GM23248 (cell line): ENCODE data around the gene MRPL36. TPM values are rescaled to one million over a fixed set of nuclear protein-coding genes. Genes with fewer than 3 reads are reported as not detected.

Experiments
- DNase-seq: peaks from one replicate; pipeline ENCODE4 v3.0.0-alpha.2; 2015
- H2AFZ ChIP-seq: fragments of 200-600 bp; sonication (generic); 2 replicates; pipeline ENCODE4 v1.6.1; 2016; ENCODE audit warnings: antibody characterized with exemption
- H3F3A ChIP-seq: fragments of 200-600 bp; sonication (generic); 2 replicates; pipeline ENCODE4 v1.6.1; 2016; ENCODE audit warnings: mild to moderate bottlenecking, antibody characterized with exemption, mixed run types; ENCODE audit not compliant: insufficient read depth
- H3K27ac ChIP-seq: fragments of 200-600 bp; sonication (generic); 2 replicates; pipeline ENCODE4 v1.5.1; 2016; ENCODE audit warnings: mild to moderate bottlenecking
- H3K27me3 ChIP-seq: fragments of 200-600 bp; sonication (generic); replicated peaks from 2 replicates; pipeline ENCODE4 v1.6.1; 2016; ENCODE audit warnings: mild to moderate bottlenecking; ENCODE audit not compliant: insufficient read depth
- H3K36me3 ChIP-seq: fragments of 200-600 bp; sonication (generic); 2 replicates; pipeline ENCODE4 v1.6.1; 2016; ENCODE audit warnings: low read depth, mild to moderate bottlenecking
- H3K4me1 ChIP-seq: fragments of 200-600 bp; sonication (generic); 2 replicates; pipeline ENCODE4 v1.6.1; 2016; ENCODE audit warnings: mild to moderate bottlenecking; ENCODE audit not compliant: insufficient read depth
- H3K4me2 ChIP-seq: fragments of 200-600 bp; sonication (generic); one replicate; pipeline ENCODE4 v1.6.1; 2016; ENCODE audit warnings: mild to moderate bottlenecking; ENCODE audit not compliant: unreplicated experiment
- H3K4me3 ChIP-seq: fragments of 200-600 bp; sonication (generic); 2 replicates; pipeline ENCODE4 v1.5.1; 2016; ENCODE audit warnings: mild to moderate bottlenecking
- H3K79me2 ChIP-seq: fragments of 200-600 bp; sonication (generic); 2 replicates; pipeline ENCODE4 v1.6.1; 2016; ENCODE audit warnings: mild to moderate bottlenecking; ENCODE audit not compliant: insufficient read depth
- H3K9ac ChIP-seq: fragments of 200-600 bp; sonication (generic); 2 replicates; pipeline ENCODE4 v1.6.1; 2016; ENCODE audit warnings: mild to moderate bottlenecking
- H3K9me2 ChIP-seq: fragments of 200-600 bp; sonication (generic); 2 replicates; pipeline ENCODE4 v1.6.1; 2016; ENCODE audit warnings: mixed run types, mild to moderate bottlenecking, moderate library complexity; ENCODE audit not compliant: insufficient read depth
- H3K9me3 ChIP-seq: fragments of 200-600 bp; sonication (generic); one replicate; pipeline ENCODE4 v1.6.1; 2017; ENCODE audit warnings: low read depth
- H4K20me1 ChIP-seq: fragments of 200-600 bp; sonication (generic); 2 replicates; pipeline ENCODE4 v1.6.0; 2016; ENCODE audit not compliant: insufficient read depth
- EZH2 ChIP-seq: fragments of 200-600 bp; sonication (generic); IDR thresholded peaks from 2 replicates; pipeline ENCODE4 v1.6.1; 2018; ENCODE audit warnings: antibody characterized with exemption, mild to moderate bottlenecking; ENCODE audit not compliant: insufficient read depth, poor library complexity, severe bottlenecking
- EZH2phosphoT487 ChIP-seq: fragments of 200-600 bp; sonication (generic); IDR thresholded peaks from 2 replicates; pipeline ENCODE4 v1.6.1; 2018; ENCODE audit warnings: antibody characterized with exemption, moderate library complexity, mild to moderate bottlenecking, low read depth; ENCODE audit not compliant: insufficient read depth
- WGBS, 2 experiments: methylation state at CpG; one replicate each; pipeline ENCODE4 v1.1.6; 2015 to 2017; ENCODE audit warnings: low lambda C conversion rate in 2 of 2, low coverage in 1 of 2; ENCODE audit errors: missing lambda C conversion rate in 2 of 2; 5-methylcytosine and 5-hydroxymethylcytosine counted together
- in situ Hi-C: fragments of 300-500 bp; cut with MboI; formaldehyde crosslinking; loops from 2 replicates; pipeline ENCODE4 v1.15.0; 2020
- polyA plus RNA-seq: library from polyadenylated mRNA; unstranded; fragments of >200 nt; fragmentation: Nextera tagmentation; extraction: Ambion mirVana; gene quantifications from 2 replicates; pipeline ENCODE4 v1.2.1, GENCODE V29; 2016
- total RNA-seq: library from RNA; depleted of rRNA; stranded (reverse); fragments of >200 nt; shearing (Covaris generic); gene quantifications from 2 replicates; pipeline ENCODE4 v1.2.3, GENCODE V29; 2014

Gene MRPL36
- total and polyA plus RNA-seq, 2 experiments from 2014 or later, result 30.9 to 140 TPM

DNA sequence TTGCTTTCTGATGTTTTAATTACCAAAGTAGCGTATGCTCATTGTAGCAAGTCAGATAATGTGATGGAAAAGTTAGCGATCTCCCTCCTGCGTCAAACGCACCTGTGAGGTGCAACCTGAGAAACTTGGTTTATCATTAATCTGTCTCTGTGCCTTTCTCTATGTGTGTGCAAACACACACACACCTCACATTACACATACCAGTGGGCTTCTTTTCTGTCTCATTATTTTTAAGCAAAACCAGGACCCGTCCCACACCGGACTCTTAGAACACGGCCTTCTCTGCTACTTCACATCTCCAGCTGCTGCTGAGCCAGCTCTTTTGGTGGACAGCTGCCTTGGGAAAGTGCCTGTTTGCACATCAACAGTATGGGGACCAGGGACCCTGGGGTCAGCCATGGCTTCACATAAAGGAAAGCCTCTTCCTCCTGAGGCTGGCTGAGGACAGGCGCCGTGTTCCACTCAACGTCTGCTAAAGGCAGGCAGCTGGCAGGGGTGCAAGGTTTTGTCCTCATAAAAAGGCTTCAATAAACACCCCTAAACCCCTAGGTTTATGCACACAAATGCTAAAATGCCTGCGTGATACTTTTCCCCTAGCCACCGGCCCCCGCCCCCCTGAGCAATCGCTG is 44.2 kb downstream of the MRPL36 start:
- Histone ChIP-seq H3K9me2 (no peaks in the 10 kb centered on the region), H3K27me3 (peaks cover 34% of the 10 kb centered on the region), H3K4me1 (no peaks in the 10 kb centered on the region), H3K79me2 (no peaks in the 10 kb centered on the region), H3K27ac (no peak overlapping the region), H3K36me3 (no peaks in the 10 kb centered on the region), H3K9ac (no peak overlapping the region), H3K9me3 (no peaks in the 10 kb centered on the region), H3K4me2 (no peak overlapping the region), H4K20me1 (no peaks in the 10 kb centered on the region), H3K4me3 (no peak overlapping the region), H3F3A (no peaks in the 10 kb centered on the region), H2AFZ (no peak overlapping the region)
- 51 to 52% methylated on average over 14 of the region's 14 CpGs for WGBS, 2 experiments
- no peak for DNase-seq
- in situ Hi-C loops, result loop anchor here (10.0 to 25.0 kb wide), 3 partner anchors 259 to 1857 kb away; no protein-coding TSS in a partner anchor
- TF ChIP-seq EZH2 (no peak), EZH2phosphoT487 (no peak)

DNA sequence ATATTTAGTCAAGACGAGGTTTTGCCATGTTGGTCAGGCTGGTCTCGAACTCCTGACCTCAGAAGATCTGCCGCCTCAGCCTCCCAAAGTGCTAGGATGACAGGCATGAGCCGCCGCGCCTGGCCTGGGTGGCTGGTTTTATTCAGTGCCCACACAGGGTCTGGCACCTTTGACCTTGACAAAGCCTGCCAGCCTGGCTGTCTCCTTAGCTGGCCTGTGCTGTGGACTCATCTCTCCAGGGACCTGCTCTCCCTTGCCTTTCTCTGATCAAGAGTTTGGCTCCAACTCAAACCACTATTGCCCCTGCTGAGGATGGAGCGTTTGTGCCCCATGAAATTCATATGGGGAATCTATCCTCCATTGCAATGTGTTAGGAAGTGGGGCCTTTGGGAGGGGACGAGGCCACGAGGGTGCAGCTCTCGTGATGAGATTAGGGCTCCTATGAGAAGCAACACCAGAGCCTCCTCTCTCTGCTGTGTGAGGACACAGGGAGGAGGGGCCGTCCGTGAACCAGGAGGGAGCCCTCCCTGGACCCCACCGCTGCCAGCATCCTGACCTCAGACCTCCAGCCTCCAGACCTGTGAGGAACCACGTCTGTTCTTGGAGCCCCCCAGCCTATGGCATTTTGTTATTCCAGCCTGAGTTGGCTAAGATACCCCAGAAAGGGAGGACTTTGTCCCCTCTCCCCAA is 45.0 kb downstream of the MRPL36 start:
- TF ChIP-seq EZH2phosphoT487, result no peak
- TF ChIP-seq EZH2, result no peak
- Histone ChIP-seq H4K20me1 (no peaks in the 10 kb centered on the region), H3K9ac (no peak overlapping the region), H3K36me3 (no peaks in the 10 kb centered on the region), H2AFZ (no peak overlapping the region), H3K27me3 (peaks cover 36% of the 10 kb centered on the region), H3K79me2 (no peaks in the 10 kb centered on the region), H3K4me1 (no peaks in the 10 kb centered on the region), H3K4me2 (no peak overlapping the region), H3K9me2 (no peaks in the 10 kb centered on the region), H3K4me3 (no peak overlapping the region), H3K9me3 (no peaks in the 10 kb centered on the region), H3F3A (no peaks in the 10 kb centered on the region), H3K27ac (no peak overlapping the region)
- whole genome bisulfite sequencing, 2 experiments, result 67 to 68% methylated on average over 12 to 14 of the region's 14 CpGs
- no peak for DNase-seq
- in situ Hi-C loops, result loop anchor here (10.0 to 25.0 kb wide), 3 partner anchors 260 to 1858 kb away; no protein-coding TSS in a partner anchor

DNA sequence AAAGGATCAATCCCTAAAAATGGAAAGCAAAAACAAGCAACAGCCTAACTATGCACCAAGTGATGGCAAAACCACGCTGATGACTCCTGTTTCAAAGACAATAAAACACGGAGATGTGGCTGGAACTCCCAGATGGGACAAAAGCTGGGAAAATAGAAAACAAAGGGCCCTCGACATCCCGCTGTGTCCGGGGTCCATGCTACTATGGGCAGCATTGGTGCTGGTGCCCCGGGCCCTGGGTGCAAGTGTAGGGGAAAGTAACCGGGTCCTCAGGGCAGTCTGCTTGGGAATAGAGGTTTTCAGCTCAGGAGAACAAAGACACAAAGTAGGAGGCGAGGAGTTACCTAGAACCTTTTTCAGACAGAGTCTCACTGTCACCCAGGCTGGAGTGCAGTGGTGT is 46.1 kb downstream of the MRPL36 start:
- WGBS, 2 experiments, result 39 to 40% methylated on average over 8 of the region's 8 CpGs
- no peak for DNase-seq
- peaks cover 36% of the 10 kb centered on the region for H3K27me3 ChIP-seq

DNA sequence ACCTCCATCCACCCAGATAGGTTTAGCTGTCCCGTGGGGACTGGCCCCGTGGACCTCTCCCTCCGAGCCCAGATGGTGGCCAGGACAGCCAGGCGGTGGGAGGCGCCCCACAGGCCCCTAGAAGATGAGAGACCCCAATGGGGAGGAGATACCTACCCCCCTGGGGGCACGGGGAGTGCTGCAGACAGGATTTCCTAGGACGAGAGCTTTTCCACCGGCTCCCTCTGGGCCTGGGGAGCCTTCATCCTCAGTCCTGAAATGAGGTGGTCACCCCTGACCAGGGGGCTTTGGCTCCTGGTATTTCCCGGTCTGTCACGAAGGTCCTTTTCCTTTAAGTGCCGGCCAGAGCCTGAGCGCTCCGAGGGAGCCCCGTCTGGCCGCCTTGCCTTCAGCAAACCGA is 46.8 kb downstream of the MRPL36 start:
- 29 to 32% methylated on average over 16 of the region's 16 CpGs for WGBS, 2 experiments
- Histone ChIP-seq H3F3A (no peaks in the 10 kb centered on the region), H3K4me2 (no peak overlapping the region), H3K9me2 (no peaks in the 10 kb centered on the region), H3K27ac (no peak overlapping the region), H3K79me2 (no peaks in the 10 kb centered on the region), H3K36me3 (no peaks in the 10 kb centered on the region), H3K4me1 (no peaks in the 10 kb centered on the region), H3K4me3 (no peak overlapping the region), H3K9me3 (no peaks in the 10 kb centered on the region), H2AFZ (no peak overlapping the region), H3K27me3 (peaks cover 36% of the 10 kb centered on the region), H3K9ac (no peak overlapping the region), H4K20me1 (no peaks in the 10 kb centered on the region)
- no peak for TF ChIP-seq EZH2phosphoT487
- TF ChIP-seq EZH2, result no peak
- in situ Hi-C loops, result loop anchor here (10.0 to 25.0 kb wide), 3 partner anchors 262 to 1859 kb away; no protein-coding TSS in a partner anchor
- no peak for DNase-seq

More for the DNA sequence above, 46.1 kb downstream of the MRPL36 start:
- Histone ChIP-seq H4K20me1 (no peaks in the 10 kb centered on the region), H2AFZ (no peak overlapping the region), H3K4me2 (no peak overlapping the region), H3K36me3 (no peaks in the 10 kb centered on the region), H3F3A (no peaks in the 10 kb centered on the region), H3K9ac (no peak overlapping the region), H3K79me2 (no peaks in the 10 kb centered on the region), H3K9me3 (no peaks in the 10 kb centered on the region), H3K4me1 (no peaks in the 10 kb centered on the region), H3K27ac (no peak overlapping the region), H3K9me2 (no peaks in the 10 kb centered on the region), H3K4me3 (no peak overlapping the region)
- TF ChIP-seq EZH2, result no peak
- TF ChIP-seq EZH2phosphoT487, result no peak
- in situ Hi-C loops, result loop anchor here (10.0 to 25.0 kb wide), 3 partner anchors 261 to 1859 kb away; no protein-coding TSS in a partner anchor
